Thymus (tissue), 11 donors: ENCODE data around the gene CHL1. TPM values are rescaled to one million over a fixed set of nuclear protein-coding genes. Genes with fewer than 3 reads are reported as not detected.

ENCODE experiments used
- DNase-seq, 9 donors: peaks; one replicate each; pipeline ENCODE4 v3.0.0-alpha.2; 2013; ENCODE audit warnings: low spot score in 9 of 9, low read depth in 6 of 9, missing footprints in 1 of 9
- H3K27ac ChIP-seq, 2 donors: one replicate each; pipeline ENCODE4 v1.5.1; 2013; ENCODE audit warnings: control low read depth in 1 of 2, low read depth in 1 of 2, low read length in 1 of 2, mild to moderate bottlenecking in 1 of 2, moderate library complexity in 1 of 2
- H3K27me3 ChIP-seq, 2 donors: one replicate each; pipeline ENCODE4 v1.5.1; 2013; ENCODE audit warnings: low read length in 1 of 2; ENCODE audit not compliant: control insufficient read depth in 2 of 2, insufficient read depth in 1 of 2
- H3K36me3 ChIP-seq, 2 donors: one replicate each; pipeline ENCODE4 v1.5.1; 2013; ENCODE audit warnings: low read length in 1 of 2, mild to moderate bottlenecking in 1 of 2, moderate library complexity in 1 of 2; ENCODE audit not compliant: control insufficient read depth in 2 of 2, insufficient read depth in 2 of 2
- H3K4me1 ChIP-seq, 2 donors: one replicate each; pipeline ENCODE4 v1.5.1; 2013; ENCODE audit warnings: low read length in 2 of 2; ENCODE audit not compliant: control insufficient read depth in 2 of 2, insufficient read depth in 2 of 2
- H3K4me3 ChIP-seq, 2 donors: one replicate each; pipeline ENCODE4 v1.5.1; 2013; ENCODE audit warnings: low read length in 2 of 2, control low read depth in 1 of 2, mild to moderate bottlenecking in 1 of 2
- H3K9me3 ChIP-seq, 2 donors: one replicate each; pipeline ENCODE4 v1.5.1; 2013; ENCODE audit warnings: low read length in 1 of 2, mild to moderate bottlenecking in 1 of 2; ENCODE audit not compliant: control insufficient read depth in 2 of 2, insufficient read depth in 1 of 2
- WGBS: extraction: QIAGEN DNeasy Blood & Tissue Kit; methylation state at CpG from one replicate; pipeline ENCODE4 v1.1.7; 2013; 5-methylcytosine and 5-hydroxymethylcytosine counted together
- polyA plus RNA-seq: library from polyadenylated mRNA; stranded (reverse); fragments of 200-250 nt; gene quantifications from one replicate; pipeline ENCODE4 v1.2.3, GENCODE V29; 2013
- total RNA-seq: library from RNA; stranded (reverse); fragments of 120-200 nt; gene quantifications from one replicate; pipeline ENCODE4 v1.2.4, GENCODE V29; 2013
- donor health status: healthy.

Gene CHL1
- total and polyA plus RNA-seq, 2 donors: 0.66 to 1.5 TPM

GRCh38 chr3:192215-192929 is 4.2 kb upstream of the CHL1 start:
- Histone ChIP-seq H3K27ac (no peak overlapping the region), H3K36me3 (no peaks in the 10 kb centered on the region), H3K27me3 (peaks cover 16 to 29% of the 10 kb centered on the region in 2 donors), H3K9me3 (peaks cover 0 to 4% of the 10 kb centered on the region in 2 donors), H3K4me1 (no peaks in the 10 kb centered on the region), H3K4me3 (no peak overlapping the region)
- DNase-seq: no peak
- WGBS: 87% methylated on average over 17 of the region's 25 CpGs

- peaks cover 26 to 39% of the 10 kb centered on the region in 2 donors for H3K27me3 ChIP-seq
- WGBS: 47% methylated on average over 2 of the region's 2 CpGs
- no peak overlapping the region for H3K4me3 ChIP-seq
- H3K36me3 ChIP-seq: no peaks in the 10 kb centered on the region
- H3K9me3 ChIP-seq: peaks cover 0 to 4% of the 10 kb centered on the region in 2 donors
- no peak for DNase-seq
- no peaks in the 10 kb centered on the region for H3K4me1 ChIP-seq
- H3K27ac ChIP-seq: no peak overlapping the region
Observed at GRCh38 chr3:194001-194400, 2.6 kb upstream of the CHL1 start.

- H3K27ac ChIP-seq: no peak overlapping the region
- H3K9me3 ChIP-seq: peaks cover 0 to 4% of the 10 kb centered on the region in 2 donors
- peaks cover 26 to 39% of the 10 kb centered on the region in 2 donors for H3K27me3 ChIP-seq
- H3K4me3 ChIP-seq: no peak overlapping the region
- 92% methylated on average over 3 of the region's 3 CpGs for WGBS
- H3K4me1 ChIP-seq: no peaks in the 10 kb centered on the region
- no peaks in the 10 kb centered on the region for H3K36me3 ChIP-seq
- DNase-seq: no peak
Observed at GRCh38 chr3:194421-194820, 2.1 kb upstream of the CHL1 start.

GRCh38 chr3:195666-196065 is 897 bp upstream of the CHL1 start:
- Histone ChIP-seq H3K4me3 (no peak overlapping the region), H3K9me3 (peaks cover 0 to 4% of the 10 kb centered on the region in 2 donors), H3K27me3 (peaks cover 26 to 39% of the 10 kb centered on the region in 2 donors), H3K27ac (no peak overlapping the region), H3K36me3 (no peaks in the 10 kb centered on the region), H3K4me1 (no peaks in the 10 kb centered on the region)
- DNase-seq: no peak
- 65% methylated on average over 6 of the region's 6 CpGs for WGBS

GRCh38 chr3:197149-197827 is 725 bp downstream of the CHL1 start:
- Histone ChIP-seq H3K4me1 (no peaks in the 10 kb centered on the region), H3K9me3 (peaks cover 0 to 4% of the 10 kb centered on the region in 2 donors), H3K36me3 (no peaks in the 10 kb centered on the region), H3K27me3 (peaks cover 26 to 39% of the 10 kb centered on the region in 2 donors), H3K4me3 (peak overlapping the region; percentile 17 to 20), H3K27ac (no peak overlapping the region)
- WGBS: 5% methylated on average over 56 of the region's 56 CpGs
- no peak for DNase-seq

- WGBS: 6% methylated on average over 66 of the region's 66 CpGs
- Histone ChIP-seq H3K9me3 (no peaks in the 10 kb centered on the region), H3K27ac (no peak overlapping the region), H3K4me3 (peak overlapping the region in 1 of 2 donors; percentile 20), H3K36me3 (no peaks in the 10 kb centered on the region), H3K4me1 (no peaks in the 10 kb centered on the region), H3K27me3 (peaks cover 26 to 39% of the 10 kb centered on the region in 2 donors)
- no peak for DNase-seq
Observed at GRCh38 chr3:197828-198491, 1.4 kb downstream of the CHL1 start.

- H3K27ac ChIP-seq: no peak overlapping the region
- H3K27me3 ChIP-seq: peaks cover 26 to 33% of the 10 kb centered on the region in 2 donors
- H3K36me3 ChIP-seq: no peaks in the 10 kb centered on the region
- 98% methylated on average over 2 of the region's 2 CpGs for WGBS
- H3K4me3 ChIP-seq: no peak overlapping the region
- no peaks in the 10 kb centered on the region for H3K4me1 ChIP-seq
- no peak for DNase-seq
- H3K9me3 ChIP-seq: no peaks in the 10 kb centered on the region
Observed at GRCh38 chr3:199835-200234, 3.3 kb downstream of the CHL1 start.

- WGBS: 83% methylated on average over 4 of the region's 4 CpGs
- H3K4me1 ChIP-seq: no peaks in the 10 kb centered on the region
- peaks cover 22 to 26% of the 10 kb centered on the region in 2 donors for H3K27me3 ChIP-seq
- H3K9me3 ChIP-seq: no peaks in the 10 kb centered on the region
- no peak overlapping the region for H3K4me3 ChIP-seq
- no peak overlapping the region for H3K27ac ChIP-seq
- DNase-seq: no peak
- no peaks in the 10 kb centered on the region for H3K36me3 ChIP-seq
Observed at GRCh38 chr3:200758-201325, 4.3 kb downstream of the CHL1 start.

- Histone ChIP-seq H3K9me3 (no peaks in the 10 kb centered on the region), H3K4me1 (no peaks in the 10 kb centered on the region), H3K36me3 (no peaks in the 10 kb centered on the region), H3K4me3 (no peak overlapping the region), H3K27me3 (no peaks in the 10 kb centered on the region), H3K27ac (no peak overlapping the region)
- 86% methylated on average over 2 of the region's 2 CpGs for WGBS
- DNase-seq: no peak
Observed at GRCh38 chr3:204102-204501, 7.5 kb downstream of the CHL1 start.
